GM23338 (cell line): ENCODE results near the gene SYNE1. TPM values are rescaled to one million over a fixed set of nuclear protein-coding genes. Genes with fewer than 3 reads are reported as not detected.

ENCODE experiments used
- ATAC-seq: fragments of 200-7000 bp; cut with Tn5 transposase; 3 replicates; pipeline ENCODE4 v1.9.1; 2020
- DNase-seq: peaks from one replicate; pipeline ENCODE4 v3.0.0-alpha.2; 2015; ENCODE audit warnings: low spot score
- H2AFZ ChIP-seq: fragments of 200-600 bp; sonication (generic); 2 replicates; pipeline ENCODE4 v1.8.0; 2016; ENCODE audit warnings: antibody characterized with exemption, mild to moderate bottlenecking, moderate library complexity
- H3F3A ChIP-seq: fragments of 200-600 bp; sonication (generic); replicated peaks from 2 replicates; pipeline ENCODE4 v1.8.0; 2017; ENCODE audit warnings: antibody characterized with exemption, mixed run types, low read depth
- H3K27ac ChIP-seq: fragments of 200-600 bp; sonication (generic); 2 replicates; pipeline ENCODE4 v1.6.1; 2016; ENCODE audit warnings: low read depth
- H3K27me3 ChIP-seq: fragments of 200-600 bp; sonication (generic); 2 replicates; pipeline ENCODE4 v1.8.0; 2016; ENCODE audit warnings: mild to moderate bottlenecking, mixed run types, moderate library complexity; ENCODE audit not compliant: insufficient read depth
- H3K36me3 ChIP-seq: fragments of 200-600 bp; sonication (generic); 2 replicates; pipeline ENCODE4 v1.8.0; 2016; ENCODE audit warnings: mild to moderate bottlenecking; ENCODE audit not compliant: insufficient read depth
- H3K4me1 ChIP-seq: fragments of 200-600 bp; sonication (generic); 2 replicates; pipeline ENCODE4 v1.8.0; 2016; ENCODE audit warnings: mild to moderate bottlenecking, moderate library complexity; ENCODE audit not compliant: insufficient read depth
- H3K4me2 ChIP-seq: fragments of 200-600 bp; sonication (generic); 2 replicates; pipeline ENCODE4 v1.7.1; 2017; ENCODE audit warnings: mixed run types
- H3K4me3 ChIP-seq: fragments of 200-600 bp; sonication (generic); 2 replicates; pipeline ENCODE4 v1.6.1; 2016; ENCODE audit warnings: mixed run types
- H3K79me2 ChIP-seq: fragments of 200-600 bp; sonication (generic); replicated peaks from 2 replicates; pipeline ENCODE4 v1.8.0; 2017; ENCODE audit warnings: mild to moderate bottlenecking; ENCODE audit not compliant: insufficient read depth
- H3K9me2 ChIP-seq: fragments of 200-600 bp; sonication (generic); 2 replicates; pipeline ENCODE4 v1.8.0; 2017; ENCODE audit not compliant: insufficient read depth
- H4K20me1 ChIP-seq: fragments of 200-600 bp; sonication (generic); replicated peaks from 2 replicates; pipeline ENCODE4 v1.8.0; 2017; ENCODE audit warnings: mild to moderate bottlenecking; ENCODE audit not compliant: insufficient read depth
- H3K27ac Mint-ChIP-seq: 2 replicates; pipeline ENCODE4 v1.8.0; 2020; ENCODE audit warnings: inconsistent platforms, mild to moderate bottlenecking, moderate library complexity, mixed read lengths
- H3K27me3 Mint-ChIP-seq: 3 replicates; pipeline ENCODE4 v1.8.0; 2022; ENCODE audit warnings: low read depth, mild to moderate bottlenecking, moderate library complexity, mixed read lengths, inconsistent platforms; ENCODE audit not compliant: insufficient read depth, poor library complexity
- H3K36me3 Mint-ChIP-seq: 3 replicates; pipeline ENCODE4 v1.8.0; 2021; ENCODE audit warnings: low read depth, mild to moderate bottlenecking, inconsistent platforms, moderate library complexity, mixed read lengths
- H3K4me1 Mint-ChIP-seq: 3 replicates; pipeline ENCODE4 v1.8.0; 2020; ENCODE audit warnings: mild to moderate bottlenecking, inconsistent platforms, mixed read lengths
- H3K4me3 Mint-ChIP-seq: 3 replicates; pipeline ENCODE4 v1.8.0; 2021; ENCODE audit warnings: moderate library complexity, mild to moderate bottlenecking, inconsistent platforms, mixed read lengths
- H3K9me3 Mint-ChIP-seq: 3 replicates; pipeline ENCODE4 v1.8.0; 2020; ENCODE audit warnings: moderate library complexity, mild to moderate bottlenecking, inconsistent platforms, mixed read lengths
- CREB1 ChIP-seq: fragments of 250-450 bp; sonication (Bioruptor Pico); IDR thresholded peaks from 2 replicates; pipeline ENCODE4 v1.5.0; 2020; ENCODE audit warnings: low read depth, mild to moderate bottlenecking, moderate library complexity
- EZH2 ChIP-seq: fragments of 200-600 bp; sonication (generic); IDR thresholded peaks from one replicate; pipeline ENCODE4 v1.8.0; 2017; ENCODE audit warnings: antibody characterized with exemption, mild to moderate bottlenecking, low read depth; ENCODE audit not compliant: unreplicated experiment
- EZH2phosphoT487 ChIP-seq: fragments of 200-600 bp; sonication (generic); IDR thresholded peaks from one replicate; pipeline ENCODE4 v1.8.1; 2018; ENCODE audit warnings: antibody characterized with exemption; ENCODE audit not compliant: unreplicated experiment
- NANOG ChIP-seq: IDR thresholded peaks from 2 replicates; pipeline ENCODE4 v1.6.1; 2016; ENCODE audit warnings: antibody characterized with exemption, borderline replicate concordance
- polyA plus RNA-seq: library from polyadenylated mRNA; unstranded; fragments of >200 nt; fragmentation: Nextera tagmentation; extraction: Ambion mirVana; gene quantifications from 2 replicates; pipeline ENCODE4 v1.2.1, GENCODE V29; 2016
- total RNA-seq: library from RNA; depleted of rRNA; stranded (reverse); fragments of >200 nt; shearing (Covaris generic); gene quantifications from 2 replicates; pipeline ENCODE4 v1.2.3, GENCODE V29; 2014
- TF ChIP-seq, protein P1 (sequence below): IDR thresholded peaks from one replicate; pipeline ENCODE4 v1.6.1; 2018; ENCODE audit warnings: antibody characterized with exemption; ENCODE audit not compliant: unreplicated experiment
- TF ChIP-seq, protein P2 (sequence below): fragments of 250-450 bp; sonication (Bioruptor Pico); IDR thresholded peaks from 2 replicates; pipeline ENCODE4 v1.5.0; 2020; ENCODE audit warnings: mild to moderate bottlenecking, moderate library complexity

SYNE1 gene
- total and polyA plus RNA-seq, 2 experiments from 2014 or later = 3.9 to 13.6 TPM

DNA sequence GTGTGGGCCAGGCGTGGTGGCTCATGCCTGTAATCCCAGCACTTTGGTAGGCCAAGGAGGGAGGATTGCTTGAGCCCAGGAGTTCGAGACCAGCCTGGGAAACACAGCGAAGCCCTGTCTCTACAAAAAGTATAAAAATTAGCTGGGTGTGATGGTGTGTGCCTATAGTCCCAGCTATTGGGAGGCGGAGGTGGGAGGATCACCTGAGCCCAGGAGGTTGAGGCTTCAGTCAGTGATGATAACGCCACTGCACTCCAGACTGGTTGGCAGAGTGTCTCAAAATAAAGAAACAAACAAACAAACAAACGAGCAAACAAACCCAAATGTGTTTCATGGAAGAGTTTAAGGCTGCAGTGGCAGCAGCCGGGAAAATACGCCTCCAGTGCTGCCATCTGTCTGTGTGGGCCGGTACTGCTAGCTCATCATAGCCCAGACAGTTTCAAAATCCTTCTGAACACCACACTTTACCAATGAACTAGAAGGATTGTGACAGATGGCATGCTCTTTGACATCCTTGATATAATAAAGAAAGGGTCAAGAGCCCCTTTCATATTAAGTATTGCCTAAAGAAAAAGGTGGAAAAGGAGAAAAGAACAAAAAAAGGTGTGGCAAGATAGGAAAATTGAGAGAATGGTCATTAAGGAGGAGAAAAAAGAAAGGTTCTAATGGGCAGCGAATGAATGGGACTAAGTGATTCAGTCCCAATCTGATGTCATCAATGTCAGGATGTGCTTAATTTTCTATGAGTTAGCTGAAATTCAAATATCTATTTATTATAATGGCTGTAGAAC, 298.6 kb downstream of the SYNE1 start (continued):
- no peak for TF ChIP-seq EZH2phosphoT487

DNA sequence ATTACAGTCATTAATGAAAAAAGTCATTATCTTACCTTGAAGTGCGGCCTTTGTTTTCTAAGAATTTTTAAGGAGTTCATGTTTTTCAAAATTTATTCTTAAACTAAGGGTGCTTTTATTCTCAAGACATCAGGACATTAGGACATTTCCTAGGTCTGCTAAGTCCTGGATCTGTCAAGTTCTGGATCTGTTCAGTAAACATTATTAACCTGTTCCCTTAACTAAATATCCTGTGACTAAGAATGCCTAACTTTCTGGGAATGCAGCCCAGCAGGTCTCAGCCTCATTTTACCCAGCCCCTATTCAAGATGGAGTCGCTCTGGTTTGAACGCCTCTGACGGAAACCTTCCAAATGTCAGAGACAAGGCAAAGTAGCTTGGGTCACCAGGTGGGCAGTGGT, 302.6 kb downstream of the SYNE1 start:
- no peaks in the 10 kb centered on the region for H3F3A ChIP-seq
- no peaks in the 10 kb centered on the region for H3K27me3 ChIP-seq
- Mint-ChIP-seq H3K4me3 (no peak overlapping the region), H3K4me1 (no peaks in the 10 kb centered on the region), H3K36me3 (no peaks in the 10 kb centered on the region), H3K27ac (no peak overlapping the region), H3K9me3 (no peaks in the 10 kb centered on the region), H3K27me3 (no peaks in the 10 kb centered on the region)
- no peak for DNase-seq
- ATAC-seq = no peak
- TF ChIP-seq EZH2 (no peak), NANOG (no peak), CREB1 (CRISPR knock-in tag) (no peak)
- TF ChIP-seq, protein P1, sequence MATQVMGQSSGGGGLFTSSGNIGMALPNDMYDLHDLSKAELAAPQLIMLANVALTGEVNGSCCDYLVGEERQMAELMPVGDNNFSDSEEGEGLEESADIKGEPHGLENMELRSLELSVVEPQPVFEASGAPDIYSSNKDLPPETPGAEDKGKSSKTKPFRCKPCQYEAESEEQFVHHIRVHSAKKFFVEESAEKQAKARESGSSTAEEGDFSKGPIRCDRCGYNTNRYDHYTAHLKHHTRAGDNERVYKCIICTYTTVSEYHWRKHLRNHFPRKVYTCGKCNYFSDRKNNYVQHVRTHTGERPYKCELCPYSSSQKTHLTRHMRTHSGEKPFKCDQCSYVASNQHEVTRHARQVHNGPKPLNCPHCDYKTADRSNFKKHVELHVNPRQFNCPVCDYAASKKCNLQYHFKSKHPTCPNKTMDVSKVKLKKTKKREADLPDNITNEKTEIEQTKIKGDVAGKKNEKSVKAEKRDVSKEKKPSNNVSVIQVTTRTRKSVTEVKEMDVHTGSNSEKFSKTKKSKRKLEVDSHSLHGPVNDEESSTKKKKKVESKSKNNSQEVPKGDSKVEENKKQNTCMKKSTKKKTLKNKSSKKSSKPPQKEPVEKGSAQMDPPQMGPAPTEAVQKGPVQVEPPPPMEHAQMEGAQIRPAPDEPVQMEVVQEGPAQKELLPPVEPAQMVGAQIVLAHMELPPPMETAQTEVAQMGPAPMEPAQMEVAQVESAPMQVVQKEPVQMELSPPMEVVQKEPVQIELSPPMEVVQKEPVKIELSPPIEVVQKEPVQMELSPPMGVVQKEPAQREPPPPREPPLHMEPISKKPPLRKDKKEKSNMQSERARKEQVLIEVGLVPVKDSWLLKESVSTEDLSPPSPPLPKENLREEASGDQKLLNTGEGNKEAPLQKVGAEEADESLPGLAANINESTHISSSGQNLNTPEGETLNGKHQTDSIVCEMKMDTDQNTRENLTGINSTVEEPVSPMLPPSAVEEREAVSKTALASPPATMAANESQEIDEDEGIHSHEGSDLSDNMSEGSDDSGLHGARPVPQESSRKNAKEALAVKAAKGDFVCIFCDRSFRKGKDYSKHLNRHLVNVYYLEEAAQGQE = no peak
- TF ChIP-seq, protein P2, sequence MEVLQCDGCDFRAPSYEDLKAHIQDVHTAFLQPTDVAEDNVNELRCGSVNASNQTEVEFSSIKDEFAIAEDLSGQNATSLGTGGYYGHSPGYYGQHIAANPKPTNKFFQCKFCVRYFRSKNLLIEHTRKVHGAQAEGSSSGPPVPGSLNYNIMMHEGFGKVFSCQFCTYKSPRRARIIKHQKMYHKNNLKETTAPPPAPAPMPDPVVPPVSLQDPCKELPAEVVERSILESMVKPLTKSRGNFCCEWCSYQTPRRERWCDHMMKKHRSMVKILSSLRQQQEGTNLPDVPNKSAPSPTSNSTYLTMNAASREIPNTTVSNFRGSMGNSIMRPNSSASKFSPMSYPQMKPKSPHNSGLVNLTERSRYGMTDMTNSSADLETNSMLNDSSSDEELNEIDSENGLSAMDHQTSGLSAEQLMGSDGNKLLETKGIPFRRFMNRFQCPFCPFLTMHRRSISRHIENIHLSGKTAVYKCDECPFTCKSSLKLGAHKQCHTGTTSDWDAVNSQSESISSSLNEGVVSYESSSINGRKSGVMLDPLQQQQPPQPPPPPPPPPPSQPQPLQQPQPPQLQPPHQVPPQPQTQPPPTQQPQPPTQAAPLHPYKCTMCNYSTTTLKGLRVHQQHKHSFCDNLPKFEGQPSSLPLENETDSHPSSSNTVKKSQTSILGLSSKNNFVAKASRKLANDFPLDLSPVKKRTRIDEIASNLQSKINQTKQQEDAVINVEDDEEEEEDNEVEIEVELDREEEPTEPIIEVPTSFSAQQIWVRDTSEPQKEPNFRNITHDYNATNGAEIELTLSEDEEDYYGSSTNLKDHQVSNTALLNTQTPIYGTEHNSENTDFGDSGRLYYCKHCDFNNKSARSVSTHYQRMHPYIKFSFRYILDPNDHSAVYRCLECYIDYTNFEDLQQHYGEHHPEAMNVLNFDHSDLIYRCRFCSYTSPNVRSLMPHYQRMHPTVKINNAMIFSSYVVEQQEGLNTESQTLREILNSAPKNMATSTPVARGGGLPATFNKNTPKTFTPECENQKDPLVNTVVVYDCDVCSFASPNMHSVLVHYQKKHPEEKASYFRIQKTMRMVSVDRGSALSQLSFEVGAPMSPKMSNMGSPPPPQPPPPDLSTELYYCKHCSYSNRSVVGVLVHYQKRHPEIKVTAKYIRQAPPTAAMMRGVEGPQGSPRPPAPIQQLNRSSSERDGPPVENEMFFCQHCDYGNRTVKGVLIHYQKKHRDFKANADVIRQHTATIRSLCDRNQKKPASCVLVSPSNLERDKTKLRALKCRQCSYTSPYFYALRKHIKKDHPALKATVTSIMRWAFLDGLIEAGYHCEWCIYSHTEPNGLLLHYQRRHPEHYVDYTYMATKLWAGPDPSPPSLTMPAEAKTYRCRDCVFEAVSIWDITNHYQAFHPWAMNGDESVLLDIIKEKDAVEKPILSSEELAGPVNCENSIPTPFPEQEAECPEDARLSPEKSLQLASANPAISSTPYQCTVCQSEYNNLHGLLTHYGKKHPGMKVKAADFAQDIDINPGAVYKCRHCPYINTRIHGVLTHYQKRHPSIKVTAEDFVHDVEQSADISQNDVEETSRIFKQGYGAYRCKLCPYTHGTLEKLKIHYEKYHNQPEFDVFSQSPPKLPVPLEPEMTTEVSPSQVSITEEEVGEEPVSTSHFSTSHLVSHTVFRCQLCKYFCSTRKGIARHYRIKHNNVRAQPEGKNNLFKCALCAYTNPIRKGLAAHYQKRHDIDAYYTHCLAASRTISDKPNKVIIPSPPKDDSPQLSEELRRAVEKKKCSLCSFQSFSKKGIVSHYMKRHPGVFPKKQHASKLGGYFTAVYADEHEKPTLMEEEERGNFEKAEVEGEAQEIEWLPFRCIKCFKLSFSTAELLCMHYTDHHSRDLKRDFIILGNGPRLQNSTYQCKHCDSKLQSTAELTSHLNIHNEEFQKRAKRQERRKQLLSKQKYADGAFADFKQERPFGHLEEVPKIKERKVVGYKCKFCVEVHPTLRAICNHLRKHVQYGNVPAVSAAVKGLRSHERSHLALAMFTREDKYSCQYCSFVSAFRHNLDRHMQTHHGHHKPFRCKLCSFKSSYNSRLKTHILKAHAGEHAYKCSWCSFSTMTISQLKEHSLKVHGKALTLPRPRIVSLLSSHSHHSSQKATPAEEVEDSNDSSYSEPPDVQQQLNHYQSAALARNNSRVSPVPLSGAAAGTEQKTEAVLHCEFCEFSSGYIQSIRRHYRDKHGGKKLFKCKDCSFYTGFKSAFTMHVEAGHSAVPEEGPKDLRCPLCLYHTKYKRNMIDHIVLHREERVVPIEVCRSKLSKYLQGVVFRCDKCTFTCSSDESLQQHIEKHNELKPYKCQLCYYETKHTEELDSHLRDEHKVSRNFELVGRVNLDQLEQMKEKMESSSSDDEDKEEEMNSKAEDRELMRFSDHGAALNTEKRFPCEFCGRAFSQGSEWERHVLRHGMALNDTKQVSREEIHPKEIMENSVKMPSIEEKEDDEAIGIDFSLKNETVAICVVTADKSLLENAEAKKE (CRISPR knock-in tag) = no peak
- H3K27ac ChIP-seq = no peak overlapping the region
- no peak overlapping the region for H3K4me3 ChIP-seq
- H3K4me2 ChIP-seq = no peak overlapping the region
- no peaks in the 10 kb centered on the region for H4K20me1 ChIP-seq
- no peaks in the 10 kb centered on the region for H3K4me1 ChIP-seq
- no peaks in the 10 kb centered on the region for H3K79me2 ChIP-seq
- H3K36me3 ChIP-seq = no peaks in the 10 kb centered on the region
- H2AFZ ChIP-seq = no peak overlapping the region
- H3K9me2 ChIP-seq = 0 out of 2 replicates have a peak, but pooled peaks cover 3% of the 10 kb centered on the region
